ENCODE data around the gene LAG3.

The LAG3 gene

GRCh38 chr12:6818222-6818621 lies 45.9 kb downstream of the LAG3 start:
- TF ChIP-seq EP300 (IDR thresholded peaks at IDR 0.05; ENCODE audit: borderline replicate concordance): no peak
- TF ChIP-seq, protein P1, sequence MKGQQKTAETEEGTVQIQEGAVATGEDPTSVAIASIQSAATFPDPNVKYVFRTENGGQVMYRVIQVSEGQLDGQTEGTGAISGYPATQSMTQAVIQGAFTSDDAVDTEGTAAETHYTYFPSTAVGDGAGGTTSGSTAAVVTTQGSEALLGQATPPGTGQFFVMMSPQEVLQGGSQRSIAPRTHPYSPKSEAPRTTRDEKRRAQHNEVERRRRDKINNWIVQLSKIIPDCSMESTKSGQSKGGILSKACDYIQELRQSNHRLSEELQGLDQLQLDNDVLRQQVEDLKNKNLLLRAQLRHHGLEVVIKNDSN (IDR thresholded peaks at IDR 0.05): peak; percentile 77

GRCh38 chr12:6818645-6819044 lies 46.3 kb downstream of the LAG3 start:
- TF ChIP-seq, protein P2, sequence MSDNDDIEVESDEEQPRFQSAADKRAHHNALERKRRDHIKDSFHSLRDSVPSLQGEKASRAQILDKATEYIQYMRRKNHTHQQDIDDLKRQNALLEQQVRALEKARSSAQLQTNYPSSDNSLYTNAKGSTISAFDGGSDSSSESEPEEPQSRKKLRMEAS (IDR thresholded peaks at IDR 0.05): no peak
- TF ChIP-seq CEBPB (IDR thresholded peaks at IDR 0.05) (no peak), NFIC (IDR thresholded peaks at IDR 0.05) (no peak), YY1 (IDR thresholded peaks at IDR 0.05; ENCODE audit: low read depth) (no peak), TAF1 (IDR thresholded peaks at IDR 0.05; ENCODE audit: low read depth) (no peak), ZBTB7A (IDR thresholded peaks at IDR 0.05; ENCODE audit: low read depth) (no peak), TCF12 (IDR thresholded peaks at IDR 0.05; ENCODE audit: low read depth) (no peak), TEAD4 (IDR thresholded peaks at IDR 0.05) (no peak), EGR1 (IDR thresholded peaks at IDR 0.05) (no peak), FOXM1 (IDR thresholded peaks at IDR 0.05; ENCODE audit: borderline replicate concordance, low read depth) (no peak)
- TF ChIP-seq, protein P3, sequence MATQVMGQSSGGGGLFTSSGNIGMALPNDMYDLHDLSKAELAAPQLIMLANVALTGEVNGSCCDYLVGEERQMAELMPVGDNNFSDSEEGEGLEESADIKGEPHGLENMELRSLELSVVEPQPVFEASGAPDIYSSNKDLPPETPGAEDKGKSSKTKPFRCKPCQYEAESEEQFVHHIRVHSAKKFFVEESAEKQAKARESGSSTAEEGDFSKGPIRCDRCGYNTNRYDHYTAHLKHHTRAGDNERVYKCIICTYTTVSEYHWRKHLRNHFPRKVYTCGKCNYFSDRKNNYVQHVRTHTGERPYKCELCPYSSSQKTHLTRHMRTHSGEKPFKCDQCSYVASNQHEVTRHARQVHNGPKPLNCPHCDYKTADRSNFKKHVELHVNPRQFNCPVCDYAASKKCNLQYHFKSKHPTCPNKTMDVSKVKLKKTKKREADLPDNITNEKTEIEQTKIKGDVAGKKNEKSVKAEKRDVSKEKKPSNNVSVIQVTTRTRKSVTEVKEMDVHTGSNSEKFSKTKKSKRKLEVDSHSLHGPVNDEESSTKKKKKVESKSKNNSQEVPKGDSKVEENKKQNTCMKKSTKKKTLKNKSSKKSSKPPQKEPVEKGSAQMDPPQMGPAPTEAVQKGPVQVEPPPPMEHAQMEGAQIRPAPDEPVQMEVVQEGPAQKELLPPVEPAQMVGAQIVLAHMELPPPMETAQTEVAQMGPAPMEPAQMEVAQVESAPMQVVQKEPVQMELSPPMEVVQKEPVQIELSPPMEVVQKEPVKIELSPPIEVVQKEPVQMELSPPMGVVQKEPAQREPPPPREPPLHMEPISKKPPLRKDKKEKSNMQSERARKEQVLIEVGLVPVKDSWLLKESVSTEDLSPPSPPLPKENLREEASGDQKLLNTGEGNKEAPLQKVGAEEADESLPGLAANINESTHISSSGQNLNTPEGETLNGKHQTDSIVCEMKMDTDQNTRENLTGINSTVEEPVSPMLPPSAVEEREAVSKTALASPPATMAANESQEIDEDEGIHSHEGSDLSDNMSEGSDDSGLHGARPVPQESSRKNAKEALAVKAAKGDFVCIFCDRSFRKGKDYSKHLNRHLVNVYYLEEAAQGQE (IDR thresholded peaks at IDR 0.05; ENCODE audit: low read depth): no peak

DNA sequence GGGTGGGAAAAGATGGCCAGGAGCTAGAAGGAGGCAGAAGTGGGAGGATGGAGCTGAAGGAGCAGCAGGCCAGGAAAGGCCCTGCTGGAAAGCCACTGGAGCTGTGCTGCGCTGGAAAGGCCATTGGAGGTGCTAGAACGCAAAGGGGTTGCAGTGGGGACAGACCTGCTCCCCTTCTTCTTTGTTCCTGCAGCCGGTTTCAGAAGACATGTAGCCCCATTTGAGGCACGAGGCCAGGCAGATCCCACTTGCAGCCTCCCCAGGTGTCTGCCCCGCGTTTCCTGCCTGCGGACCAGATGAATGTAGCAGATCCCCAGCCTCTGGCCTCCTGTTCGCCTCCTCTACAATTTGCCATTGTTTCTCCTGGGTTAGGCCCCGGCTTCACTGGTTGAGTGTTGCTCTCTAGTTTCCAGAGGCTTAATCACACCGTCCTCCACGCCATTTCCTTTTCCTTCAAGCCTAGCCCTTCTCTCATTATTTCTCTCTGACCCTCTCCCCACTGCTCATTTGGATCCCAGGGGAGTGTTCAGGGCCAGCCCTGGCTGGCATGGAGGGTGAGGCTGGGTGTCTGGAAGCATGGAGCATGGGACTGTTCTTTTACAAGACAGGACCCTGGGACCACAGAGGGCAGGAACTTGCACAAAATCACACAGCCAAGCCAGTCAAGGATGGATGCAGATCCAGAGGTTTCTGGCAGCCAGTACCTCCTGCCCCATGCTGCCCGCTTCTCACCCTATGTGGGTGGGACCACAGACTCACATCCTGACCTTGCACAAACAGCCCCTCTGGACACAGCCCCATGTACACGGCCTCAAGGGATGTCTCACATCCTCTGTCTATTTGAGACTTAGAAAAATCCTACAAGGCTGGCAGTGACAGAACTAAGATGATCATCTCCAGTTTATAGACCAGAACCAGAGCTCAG lies 47.0 kb downstream of the LAG3 start:
- TF ChIP-seq, protein P1 (IDR thresholded peaks at IDR 0.05): no peak
- TF ChIP-seq FOXM1 (IDR thresholded peaks at IDR 0.05; ENCODE audit: borderline replicate concordance, low read depth): no peak
- no peak for TF ChIP-seq YY1 (IDR thresholded peaks at IDR 0.05; ENCODE audit: low read depth)
- no peak for TF ChIP-seq TEAD4 (IDR thresholded peaks at IDR 0.05)
- TF ChIP-seq NFIC (IDR thresholded peaks at IDR 0.05): no peak
- no peak for TF ChIP-seq EGR1 (IDR thresholded peaks at IDR 0.05)
- no peak for TF ChIP-seq ZBTB7A (IDR thresholded peaks at IDR 0.05; ENCODE audit: low read depth)
- no peak for TF ChIP-seq TCF12 (IDR thresholded peaks at IDR 0.05; ENCODE audit: low read depth)
- no peak for TF ChIP-seq RAD21 (IDR thresholded peaks at IDR 0.05; ENCODE audit: low read depth)
- TF ChIP-seq, protein P3 (IDR thresholded peaks at IDR 0.05; ENCODE audit: low read depth): no peak
- TF ChIP-seq, protein P2 (IDR thresholded peaks at IDR 0.05): no peak
- no peak for TF ChIP-seq TAF1 (IDR thresholded peaks at IDR 0.05; ENCODE audit: low read depth)
- TF ChIP-seq CEBPB (IDR thresholded peaks at IDR 0.05): no peak
- TF ChIP-seq CREB1 (IDR thresholded peaks at IDR 0.05; ENCODE audit: low read depth): no peak
- no peak for TF ChIP-seq EP300 (IDR thresholded peaks at IDR 0.05; ENCODE audit: borderline replicate concordance)

- no peak for TF ChIP-seq FOXM1 (IDR thresholded peaks at IDR 0.05; ENCODE audit: borderline replicate concordance, low read depth)
- no peak for TF ChIP-seq CREB1 (IDR thresholded peaks at IDR 0.05; ENCODE audit: low read depth)
- TF ChIP-seq CEBPB (IDR thresholded peaks at IDR 0.05): no peak
- no peak for TF ChIP-seq EGR1 (IDR thresholded peaks at IDR 0.05)
- no peak for TF ChIP-seq ZBTB7A (IDR thresholded peaks at IDR 0.05; ENCODE audit: low read depth)
- TF ChIP-seq, protein P1 (IDR thresholded peaks at IDR 0.05): no peak
- no peak for TF ChIP-seq TAF1 (IDR thresholded peaks at IDR 0.05; ENCODE audit: low read depth)
- TF ChIP-seq TEAD4 (IDR thresholded peaks at IDR 0.05): no peak
- TF ChIP-seq YY1 (IDR thresholded peaks at IDR 0.05; ENCODE audit: low read depth): no peak
These were observed 47.8 kb downstream of the LAG3 start for GRCh38 chr12:6820166-6820565.

GRCh38 chr12:6821591-6822425 lies 49.5 kb downstream of the LAG3 start, which contains the start of gene GPR162:
TSS of gene GPR162 (plus strand) at chr12:6821821. CDS start at chr12:6823899, 2,078 bp downstream.
- peak; percentile 64 for TF ChIP-seq ZBTB7A (IDR thresholded peaks at IDR 0.05; ENCODE audit: low read depth)
- TF ChIP-seq, protein P3 (IDR thresholded peaks at IDR 0.05; ENCODE audit: low read depth): no peak

All from Ishikawa (cell line).